HCT116 (cell line): ENCODE measurements around the gene SIRPA.

ENCODE experiments used
- CTCF ChIP-seq, 3 experiments: fragments of 200-600 bp in 1 of 3; sonication (generic) in 1 of 3; IDR thresholded peaks in 2 of 3; conservative IDR thresholded peaks in 1 of 3; 2 replicates each; pipeline ENCODE4 v1.5.1; 2012 to 2017; ENCODE audit warnings: low read depth in 2 of 3, low read length in 2 of 3, antibody characterized with exemption in 1 of 3, borderline replicate concordance in 1 of 3, control low read depth in 1 of 3, mild to moderate bottlenecking in 1 of 3, mixed read lengths in 1 of 3, mixed run types in 1 of 3, moderate library complexity in 1 of 3; ENCODE audit not compliant: insufficient read depth in 1 of 3
- FOSL1 ChIP-seq: IDR thresholded peaks from 2 replicates; pipeline ENCODE4 v1.6.1; 2012; ENCODE audit warnings: low read depth

DNA sequence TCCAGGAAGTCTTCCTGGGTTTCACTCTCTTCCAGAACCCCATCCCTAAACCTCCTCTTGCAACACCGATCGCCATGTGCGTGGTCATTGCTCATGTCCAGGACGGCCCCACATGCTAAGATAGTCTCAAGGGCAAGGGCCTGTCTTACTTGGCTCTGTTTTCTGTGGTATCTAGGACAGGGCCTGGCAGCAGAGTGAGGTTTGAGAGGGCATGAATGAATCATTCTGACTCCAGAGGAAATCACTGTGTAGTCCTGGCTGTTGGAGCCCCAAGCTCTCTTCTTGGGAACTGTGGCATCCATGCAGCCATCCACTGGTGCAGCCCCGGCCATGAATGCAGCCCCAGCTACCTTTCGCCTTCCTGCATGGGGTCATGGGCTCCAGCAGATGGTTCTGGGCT is 12.4 kb downstream of the SIRPA start:
- TF ChIP-seq FOSL1 (no peak), CTCF (IDR thresholded peaks at IDR 0.05 in 2 of 3, conservative IDR thresholded peaks at IDR 0.05 in 1 of 3; ENCODE audit: borderline replicate concordance in 1 of 3, insufficient read depth in 1 of 3, low read depth in 2 of 3, low read length in 2 of 3) (no peak)
